ENCODE data around the gene EFNA5.
"Not testable (repeated sequence)": the region's sequence is repeated elsewhere in the genome, so short reads cannot be mapped to it uniquely, and the experiment has no call there.

DNA sequence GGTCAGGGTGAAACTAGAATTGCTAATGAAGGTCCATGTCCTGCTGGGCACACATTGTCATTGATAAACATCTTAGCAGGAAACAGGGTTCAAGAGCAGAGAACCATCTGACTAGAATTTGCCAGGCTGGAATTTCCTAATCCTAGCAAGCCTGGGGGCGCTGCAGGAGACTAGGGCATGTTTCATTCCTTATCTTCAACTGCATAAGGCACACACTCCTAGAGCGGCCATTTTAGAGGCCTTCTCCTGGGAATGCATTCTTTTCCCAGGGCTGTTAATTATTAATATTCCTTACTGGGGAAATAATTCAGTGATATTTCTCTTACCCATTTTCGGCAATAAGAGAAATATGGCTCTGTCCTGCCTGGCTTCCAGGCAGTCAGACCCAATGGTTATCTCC, 324.2 kb downstream of the EFNA5 start:
- TF ChIP-seq POLR2A (IDR thresholded peaks at IDR 0.05; ENCODE audit: control extremely low read depth in 1 of 2, low read depth in 2 of 2, low read length in 2 of 2); EGR1 (IDR thresholded peaks at IDR 0.05; ENCODE audit: borderline replicate concordance, low read depth, low read length); GABPA (IDR thresholded peaks at IDR 0.05; ENCODE audit: borderline replicate concordance, insufficient read depth, low read length); SP1 (IDR thresholded peaks at IDR 0.05; ENCODE audit: low read depth, low read length); BACH1 (IDR thresholded peaks at IDR 0.05; ENCODE audit: low read length); TCF12 (IDR thresholded peaks at IDR 0.05; ENCODE audit: low read depth, low read length); HDAC6 (IDR thresholded peaks at IDR 0.05; ENCODE audit: low read depth, low read length); BCL11A (IDR thresholded peaks at IDR 0.05; ENCODE audit: low read depth in 2 of 2, low read length in 2 of 2); RXRA (IDR thresholded peaks at IDR 0.05; ENCODE audit: insufficient read depth, low read depth, low read length); HDAC2 (IDR thresholded peaks at IDR 0.05; ENCODE audit: borderline replicate concordance in 1 of 2, low read depth in 2 of 2, low read length in 2 of 2); POLR2AphosphoS5 (IDR thresholded peaks at IDR 0.05; ENCODE audit: low read depth, low read length): not testable (repeated sequence)
- TF ChIP-seq, protein P1, sequence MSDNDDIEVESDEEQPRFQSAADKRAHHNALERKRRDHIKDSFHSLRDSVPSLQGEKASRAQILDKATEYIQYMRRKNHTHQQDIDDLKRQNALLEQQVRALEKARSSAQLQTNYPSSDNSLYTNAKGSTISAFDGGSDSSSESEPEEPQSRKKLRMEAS (IDR thresholded peaks at IDR 0.05) = not testable (repeated sequence)
- TF ChIP-seq, protein P2, sequence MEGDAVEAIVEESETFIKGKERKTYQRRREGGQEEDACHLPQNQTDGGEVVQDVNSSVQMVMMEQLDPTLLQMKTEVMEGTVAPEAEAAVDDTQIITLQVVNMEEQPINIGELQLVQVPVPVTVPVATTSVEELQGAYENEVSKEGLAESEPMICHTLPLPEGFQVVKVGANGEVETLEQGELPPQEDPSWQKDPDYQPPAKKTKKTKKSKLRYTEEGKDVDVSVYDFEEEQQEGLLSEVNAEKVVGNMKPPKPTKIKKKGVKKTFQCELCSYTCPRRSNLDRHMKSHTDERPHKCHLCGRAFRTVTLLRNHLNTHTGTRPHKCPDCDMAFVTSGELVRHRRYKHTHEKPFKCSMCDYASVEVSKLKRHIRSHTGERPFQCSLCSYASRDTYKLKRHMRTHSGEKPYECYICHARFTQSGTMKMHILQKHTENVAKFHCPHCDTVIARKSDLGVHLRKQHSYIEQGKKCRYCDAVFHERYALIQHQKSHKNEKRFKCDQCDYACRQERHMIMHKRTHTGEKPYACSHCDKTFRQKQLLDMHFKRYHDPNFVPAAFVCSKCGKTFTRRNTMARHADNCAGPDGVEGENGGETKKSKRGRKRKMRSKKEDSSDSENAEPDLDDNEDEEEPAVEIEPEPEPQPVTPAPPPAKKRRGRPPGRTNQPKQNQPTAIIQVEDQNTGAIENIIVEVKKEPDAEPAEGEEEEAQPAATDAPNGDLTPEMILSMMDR (IDR thresholded peaks at IDR 0.05; ENCODE audit: control extremely low read depth in 1 of 3, insufficient read depth in 1 of 3, low read depth in 1 of 3, low read length in 3 of 3) = not testable (repeated sequence)
- TF ChIP-seq, protein P3, sequence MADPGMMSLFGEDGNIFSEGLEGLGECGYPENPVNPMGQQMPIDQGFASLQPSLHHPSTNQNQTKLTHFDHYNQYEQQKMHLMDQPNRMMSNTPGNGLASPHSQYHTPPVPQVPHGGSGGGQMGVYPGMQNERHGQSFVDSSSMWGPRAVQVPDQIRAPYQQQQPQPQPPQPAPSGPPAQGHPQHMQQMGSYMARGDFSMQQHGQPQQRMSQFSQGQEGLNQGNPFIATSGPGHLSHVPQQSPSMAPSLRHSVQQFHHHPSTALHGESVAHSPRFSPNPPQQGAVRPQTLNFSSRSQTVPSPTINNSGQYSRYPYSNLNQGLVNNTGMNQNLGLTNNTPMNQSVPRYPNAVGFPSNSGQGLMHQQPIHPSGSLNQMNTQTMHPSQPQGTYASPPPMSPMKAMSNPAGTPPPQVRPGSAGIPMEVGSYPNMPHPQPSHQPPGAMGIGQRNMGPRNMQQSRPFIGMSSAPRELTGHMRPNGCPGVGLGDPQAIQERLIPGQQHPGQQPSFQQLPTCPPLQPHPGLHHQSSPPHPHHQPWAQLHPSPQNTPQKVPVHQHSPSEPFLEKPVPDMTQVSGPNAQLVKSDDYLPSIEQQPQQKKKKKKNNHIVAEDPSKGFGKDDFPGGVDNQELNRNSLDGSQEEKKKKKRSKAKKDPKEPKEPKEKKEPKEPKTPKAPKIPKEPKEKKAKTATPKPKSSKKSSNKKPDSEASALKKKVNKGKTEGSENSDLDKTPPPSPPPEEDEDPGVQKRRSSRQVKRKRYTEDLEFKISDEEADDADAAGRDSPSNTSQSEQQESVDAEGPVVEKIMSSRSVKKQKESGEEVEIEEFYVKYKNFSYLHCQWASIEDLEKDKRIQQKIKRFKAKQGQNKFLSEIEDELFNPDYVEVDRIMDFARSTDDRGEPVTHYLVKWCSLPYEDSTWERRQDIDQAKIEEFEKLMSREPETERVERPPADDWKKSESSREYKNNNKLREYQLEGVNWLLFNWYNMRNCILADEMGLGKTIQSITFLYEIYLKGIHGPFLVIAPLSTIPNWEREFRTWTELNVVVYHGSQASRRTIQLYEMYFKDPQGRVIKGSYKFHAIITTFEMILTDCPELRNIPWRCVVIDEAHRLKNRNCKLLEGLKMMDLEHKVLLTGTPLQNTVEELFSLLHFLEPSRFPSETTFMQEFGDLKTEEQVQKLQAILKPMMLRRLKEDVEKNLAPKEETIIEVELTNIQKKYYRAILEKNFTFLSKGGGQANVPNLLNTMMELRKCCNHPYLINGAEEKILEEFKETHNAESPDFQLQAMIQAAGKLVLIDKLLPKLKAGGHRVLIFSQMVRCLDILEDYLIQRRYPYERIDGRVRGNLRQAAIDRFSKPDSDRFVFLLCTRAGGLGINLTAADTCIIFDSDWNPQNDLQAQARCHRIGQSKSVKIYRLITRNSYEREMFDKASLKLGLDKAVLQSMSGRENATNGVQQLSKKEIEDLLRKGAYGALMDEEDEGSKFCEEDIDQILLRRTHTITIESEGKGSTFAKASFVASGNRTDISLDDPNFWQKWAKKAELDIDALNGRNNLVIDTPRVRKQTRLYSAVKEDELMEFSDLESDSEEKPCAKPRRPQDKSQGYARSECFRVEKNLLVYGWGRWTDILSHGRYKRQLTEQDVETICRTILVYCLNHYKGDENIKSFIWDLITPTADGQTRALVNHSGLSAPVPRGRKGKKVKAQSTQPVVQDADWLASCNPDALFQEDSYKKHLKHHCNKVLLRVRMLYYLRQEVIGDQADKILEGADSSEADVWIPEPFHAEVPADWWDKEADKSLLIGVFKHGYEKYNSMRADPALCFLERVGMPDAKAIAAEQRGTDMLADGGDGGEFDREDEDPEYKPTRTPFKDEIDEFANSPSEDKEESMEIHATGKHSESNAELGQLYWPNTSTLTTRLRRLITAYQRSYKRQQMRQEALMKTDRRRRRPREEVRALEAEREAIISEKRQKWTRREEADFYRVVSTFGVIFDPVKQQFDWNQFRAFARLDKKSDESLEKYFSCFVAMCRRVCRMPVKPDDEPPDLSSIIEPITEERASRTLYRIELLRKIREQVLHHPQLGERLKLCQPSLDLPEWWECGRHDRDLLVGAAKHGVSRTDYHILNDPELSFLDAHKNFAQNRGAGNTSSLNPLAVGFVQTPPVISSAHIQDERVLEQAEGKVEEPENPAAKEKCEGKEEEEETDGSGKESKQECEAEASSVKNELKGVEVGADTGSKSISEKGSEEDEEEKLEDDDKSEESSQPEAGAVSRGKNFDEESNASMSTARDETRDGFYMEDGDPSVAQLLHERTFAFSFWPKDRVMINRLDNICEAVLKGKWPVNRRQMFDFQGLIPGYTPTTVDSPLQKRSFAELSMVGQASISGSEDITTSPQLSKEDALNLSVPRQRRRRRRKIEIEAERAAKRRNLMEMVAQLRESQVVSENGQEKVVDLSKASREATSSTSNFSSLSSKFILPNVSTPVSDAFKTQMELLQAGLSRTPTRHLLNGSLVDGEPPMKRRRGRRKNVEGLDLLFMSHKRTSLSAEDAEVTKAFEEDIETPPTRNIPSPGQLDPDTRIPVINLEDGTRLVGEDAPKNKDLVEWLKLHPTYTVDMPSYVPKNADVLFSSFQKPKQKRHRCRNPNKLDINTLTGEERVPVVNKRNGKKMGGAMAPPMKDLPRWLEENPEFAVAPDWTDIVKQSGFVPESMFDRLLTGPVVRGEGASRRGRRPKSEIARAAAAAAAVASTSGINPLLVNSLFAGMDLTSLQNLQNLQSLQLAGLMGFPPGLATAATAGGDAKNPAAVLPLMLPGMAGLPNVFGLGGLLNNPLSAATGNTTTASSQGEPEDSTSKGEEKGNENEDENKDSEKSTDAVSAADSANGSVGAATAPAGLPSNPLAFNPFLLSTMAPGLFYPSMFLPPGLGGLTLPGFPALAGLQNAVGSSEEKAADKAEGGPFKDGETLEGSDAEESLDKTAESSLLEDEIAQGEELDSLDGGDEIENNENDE (IDR thresholded peaks at IDR 0.05; ENCODE audit: insufficient replicate concordance, low read length) = not testable (repeated sequence)

Measured in H1 (cell line).